NOMO-1 treated with DMSO at 0.1 percent for 48 hours (cell line): ENCODE results near the gene ITPKC.
"Not testable (repeated sequence)": the region's sequence is repeated elsewhere in the genome, so short reads cannot be mapped to it uniquely, and the experiment has no call there.

Source experiments
- DNase-seq: peaks from one replicate; lab custom pipeline; 2025; ENCODE audit not compliant: unreplicated experiment; lab: John Stamatoyannopoulos, UW

The ITPKC gene

DNA sequence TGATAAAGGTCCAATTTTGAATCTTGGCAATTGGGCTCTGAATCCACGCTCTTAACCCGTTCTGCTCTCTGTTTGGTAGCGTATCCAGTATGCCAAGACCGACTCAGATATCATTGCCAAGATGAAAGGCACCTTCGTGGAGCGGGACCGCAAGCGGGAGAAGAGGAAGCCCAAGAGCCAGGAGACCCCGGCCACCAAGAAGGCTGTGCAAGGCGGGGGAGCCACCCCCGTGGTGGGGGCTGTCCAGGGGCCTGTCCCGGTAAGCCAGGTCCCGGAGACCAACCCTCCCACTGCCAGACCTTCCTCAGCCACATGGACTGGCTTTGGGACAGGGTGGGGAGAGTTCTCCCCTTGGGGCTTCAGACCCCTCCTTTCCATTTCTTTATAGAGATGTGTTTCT lies 42.4 kb downstream of the ITPKC start:
- DNase-seq = no peak

DNA sequence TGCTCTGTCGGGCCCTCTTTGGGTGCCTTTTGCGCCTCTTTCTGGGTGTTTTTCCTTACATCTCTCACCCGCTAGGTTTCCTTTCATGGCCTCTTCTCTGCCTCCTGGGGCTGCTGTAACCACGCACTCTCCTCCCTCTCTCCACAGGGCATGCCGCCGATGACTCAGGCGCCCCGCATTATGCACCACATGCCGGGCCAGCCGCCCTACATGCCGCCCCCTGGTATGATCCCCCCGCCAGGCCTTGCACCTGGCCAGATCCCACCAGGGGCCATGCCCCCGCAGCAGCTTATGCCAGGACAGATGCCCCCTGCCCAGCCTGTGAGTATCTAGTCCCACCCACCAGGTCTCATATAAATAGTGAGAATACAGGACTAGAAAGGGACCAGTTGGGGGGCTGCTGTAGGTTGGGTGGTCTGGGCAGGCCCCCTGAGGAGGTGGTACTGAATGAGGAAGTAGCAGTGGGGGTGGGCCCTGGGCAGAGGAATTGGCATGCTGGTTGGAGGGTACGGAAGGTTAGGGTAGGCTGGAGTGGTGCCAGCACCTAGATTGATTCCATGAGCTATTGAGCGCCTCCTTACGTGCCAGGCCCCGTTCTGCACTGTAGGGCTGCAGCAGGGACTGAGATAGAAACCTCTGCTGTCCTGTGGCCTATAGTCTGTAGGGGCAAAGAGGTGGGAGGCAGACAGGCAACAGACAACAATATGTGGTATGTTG lies 46.0 kb downstream of the ITPKC start:
- no peak for DNase-seq

DNA sequence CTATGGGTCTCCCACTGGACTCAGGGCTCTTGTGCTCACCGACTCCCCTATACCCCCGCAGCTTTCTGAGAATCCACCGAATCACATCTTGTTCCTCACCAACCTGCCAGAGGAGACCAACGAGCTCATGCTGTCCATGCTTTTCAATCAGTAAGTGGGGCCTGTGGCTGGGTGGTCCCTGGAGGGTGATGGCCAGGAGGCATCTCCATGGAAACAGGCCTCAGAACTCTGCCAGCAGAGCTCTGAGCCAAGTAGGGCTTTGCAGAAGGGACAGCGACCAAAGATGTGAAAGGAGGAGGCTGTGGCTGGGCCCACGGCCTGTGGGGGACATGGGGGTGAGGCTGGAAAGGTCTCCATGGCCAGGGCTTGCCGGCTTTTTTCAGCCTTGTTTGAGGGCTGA lies 46.6 kb downstream of the ITPKC start:
- no peak for DNase-seq

DNA sequence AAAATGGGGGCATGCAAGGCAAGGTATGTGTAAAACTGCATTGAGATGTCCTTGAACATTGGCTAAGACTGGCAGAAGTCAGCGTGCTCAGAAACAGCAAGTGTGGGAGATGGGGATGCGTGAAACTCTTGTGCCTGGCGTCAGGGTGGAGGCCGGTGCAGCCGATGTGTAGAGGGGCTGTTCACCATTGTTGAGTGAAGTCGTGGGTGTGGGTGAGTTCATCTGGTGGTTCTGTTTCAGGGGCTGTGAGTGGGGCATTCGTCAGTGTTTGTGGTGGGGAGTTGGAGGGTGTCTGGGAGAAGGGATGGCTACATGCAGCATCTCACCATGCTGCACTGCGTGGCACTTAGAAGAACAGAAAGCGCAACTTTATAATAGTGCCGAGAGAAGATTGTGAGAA lies 47.1 kb downstream of the ITPKC start:
- DNase-seq = no peak

DNA sequence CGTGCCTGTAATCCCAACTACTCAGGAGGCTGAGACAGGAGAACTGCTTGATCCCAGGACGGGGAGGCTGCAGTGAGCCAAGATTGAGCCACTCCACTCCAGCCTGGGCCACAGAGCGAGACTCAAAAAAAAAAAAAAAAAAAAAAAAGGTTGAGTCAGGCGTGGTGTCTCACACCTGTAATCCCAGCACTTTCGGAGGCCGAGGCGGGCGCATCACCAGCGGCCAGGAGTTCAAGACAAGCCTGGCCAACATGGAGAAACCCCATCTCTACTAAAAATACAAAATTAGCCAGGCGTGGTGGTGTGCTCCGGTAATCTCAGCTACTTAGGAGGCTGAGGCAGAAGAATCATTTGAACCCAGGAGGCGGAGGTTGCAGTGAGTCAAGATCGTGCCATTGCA lies 49.5 kb downstream of the ITPKC start:
- DNase-seq = not testable (repeated sequence)

DNA sequence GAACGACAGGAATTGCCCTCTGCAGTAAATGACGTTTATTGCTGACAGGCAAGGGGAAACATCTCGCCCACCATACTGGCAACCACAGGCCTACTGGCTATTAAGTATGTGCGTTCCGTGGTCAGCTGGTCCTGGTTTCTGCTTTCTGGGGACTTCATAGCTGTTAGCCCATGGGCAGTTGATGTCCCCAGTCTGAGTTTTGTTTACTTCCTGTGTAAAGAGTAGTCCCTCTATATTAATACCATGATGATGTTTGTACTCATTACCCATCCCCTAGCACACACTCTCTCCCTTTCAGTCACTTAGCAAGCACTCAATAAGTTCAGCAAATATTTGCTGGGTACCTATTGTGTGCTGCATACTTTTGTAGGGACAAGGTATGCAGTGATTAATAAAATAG lies 52.0 kb downstream of the ITPKC start:
- DNase-seq = peak; percentile 13

DNA sequence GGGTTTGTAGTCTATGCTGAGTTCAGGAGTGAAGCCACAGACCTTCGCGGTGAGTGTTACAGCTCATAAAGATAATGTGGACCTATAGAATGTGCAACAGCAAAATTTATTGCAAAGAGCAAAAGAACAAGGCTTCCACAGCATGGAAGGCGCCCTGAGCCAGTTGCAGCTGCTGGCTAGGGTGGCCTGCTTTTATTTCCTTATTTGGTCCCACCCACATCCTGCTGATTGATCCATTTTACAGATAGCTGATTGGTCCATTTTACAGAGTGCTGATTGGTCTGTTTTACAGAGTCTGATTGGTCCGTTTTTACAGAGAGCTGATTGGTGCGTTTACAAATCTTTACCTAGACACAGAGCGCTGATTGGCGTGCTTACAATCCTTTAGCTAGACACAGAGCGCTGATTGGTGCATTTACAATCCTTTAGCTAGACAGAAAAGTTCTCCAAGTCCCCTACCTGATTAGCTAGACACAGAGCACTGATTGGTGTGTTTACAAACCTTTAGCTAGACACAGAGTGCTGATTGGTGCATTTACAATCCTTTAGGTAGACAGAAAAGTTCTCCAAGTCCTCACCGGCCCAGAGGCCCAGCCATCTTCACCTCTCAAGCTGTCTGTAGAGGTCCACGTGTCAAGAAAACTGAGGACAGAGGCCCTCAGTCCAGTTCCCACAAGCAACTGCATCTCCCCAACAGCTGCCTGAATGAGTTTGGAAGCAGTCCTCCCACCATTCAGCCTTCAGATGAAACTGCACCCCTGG lies 54.4 kb downstream of the ITPKC start:
- not testable (repeated sequence) for DNase-seq

DNA sequence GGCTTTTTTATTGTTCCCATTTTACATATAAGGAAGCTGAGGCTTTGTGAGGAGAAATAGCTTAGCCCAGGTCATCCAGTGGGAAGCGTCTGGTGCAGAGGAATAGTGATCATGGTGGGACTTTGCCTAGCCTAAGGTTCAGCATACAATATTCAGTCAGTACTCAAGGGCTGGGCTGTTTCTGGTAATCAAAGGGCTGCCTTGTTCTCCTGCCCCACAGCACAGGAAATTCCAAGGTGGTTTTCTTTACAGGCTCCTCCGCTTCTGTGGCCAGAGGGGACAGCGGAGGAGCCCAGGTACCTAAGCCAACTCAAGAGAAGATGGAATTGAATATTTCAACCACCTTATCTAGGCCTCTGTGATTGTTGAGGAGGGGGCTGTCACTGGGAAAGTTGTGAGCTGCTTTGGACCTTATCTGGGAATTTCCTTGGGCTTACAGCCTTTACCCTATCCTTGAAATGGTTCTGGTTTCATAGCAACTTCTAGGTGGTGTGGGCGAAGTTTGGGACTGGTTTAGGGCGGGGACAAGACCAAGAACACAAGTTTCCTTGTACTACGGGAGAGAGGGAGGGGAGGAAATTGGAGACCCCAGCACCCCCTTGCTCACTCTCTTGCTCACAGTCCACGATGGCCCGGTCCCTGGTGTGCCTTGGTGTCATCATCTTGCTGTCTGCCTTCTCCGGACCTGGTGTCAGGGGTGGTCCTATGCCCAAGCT lies 58.2 kb downstream of the ITPKC start, which contains the start of gene MIA:
Gene MIA (plus strand): TSS at position 606 of the 716 bp plus-strand sequence. CDS start 22 bp downstream, at position 628.
- DNase-seq = no peak

DNA sequence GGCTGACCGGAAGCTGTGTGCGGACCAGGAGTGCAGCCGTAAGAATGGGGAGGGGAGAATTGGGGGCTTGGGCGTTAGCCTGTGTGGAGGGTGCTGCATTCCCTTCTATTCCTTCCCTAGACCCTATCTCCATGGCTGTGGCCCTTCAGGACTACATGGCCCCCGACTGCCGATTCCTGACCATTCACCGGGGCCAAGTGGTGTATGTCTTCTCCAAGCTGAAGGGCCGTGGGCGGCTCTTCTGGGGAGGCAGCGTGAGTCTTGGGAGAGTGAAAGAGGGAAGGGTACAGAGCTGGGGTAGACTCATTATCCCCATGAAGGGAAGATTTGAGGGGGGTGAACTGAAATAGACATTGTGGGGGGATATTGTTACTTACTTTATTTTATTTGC lies 58.7 kb downstream of the ITPKC start:
- no peak for DNase-seq

DNA sequence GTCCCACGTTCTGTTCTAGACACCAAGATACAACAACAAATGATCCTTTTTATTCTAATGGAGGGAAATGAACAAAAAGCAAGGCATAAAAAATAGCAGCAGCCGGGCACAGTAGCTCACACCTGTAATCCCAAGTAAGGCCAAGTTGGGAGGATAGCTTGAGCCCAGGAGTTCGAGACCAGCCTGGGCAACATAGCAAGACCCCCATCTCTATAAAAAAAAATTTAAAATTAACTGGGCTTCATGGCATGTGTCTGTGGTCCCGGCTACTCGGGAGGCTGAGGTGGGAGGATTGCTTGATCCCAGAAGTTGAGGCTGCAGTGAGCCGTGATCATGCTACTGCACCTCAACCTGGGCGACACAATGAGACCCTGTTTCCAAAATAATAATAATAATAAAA lies 59.5 kb downstream of the ITPKC start:
- no peak for DNase-seq

DNA sequence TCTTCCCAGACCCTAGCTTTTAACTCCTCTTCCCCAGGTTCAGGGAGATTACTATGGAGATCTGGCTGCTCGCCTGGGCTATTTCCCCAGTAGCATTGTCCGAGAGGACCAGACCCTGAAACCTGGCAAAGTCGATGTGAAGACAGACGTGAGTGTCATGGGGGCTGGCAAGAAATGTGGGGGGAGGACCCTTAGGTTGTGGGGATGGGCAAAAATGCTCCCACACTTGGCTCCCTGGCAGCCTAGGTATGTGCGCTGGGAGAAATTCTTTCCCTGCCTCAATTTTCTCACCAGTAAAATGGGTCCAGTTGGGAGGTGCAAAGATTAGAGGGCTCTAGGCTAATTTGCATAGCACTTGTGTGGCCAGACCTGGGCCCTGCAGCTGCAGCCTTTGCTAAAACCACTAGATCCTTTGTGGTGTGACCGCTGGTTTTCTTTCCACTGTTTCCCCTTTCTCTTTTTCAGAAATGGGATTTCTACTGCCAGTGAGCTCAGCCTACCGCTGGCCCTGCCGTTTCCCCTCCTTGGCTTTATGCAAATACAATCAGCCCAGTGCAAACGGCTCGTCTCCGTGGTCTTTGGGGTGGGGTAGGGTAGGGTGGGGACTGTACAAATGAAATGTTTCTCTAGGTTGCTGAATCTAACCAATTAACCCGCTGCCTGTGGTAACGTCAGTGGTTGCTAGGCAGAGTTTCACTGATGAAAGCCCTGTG lies 60.2 kb downstream of the ITPKC start:
- peak; percentile 98 for DNase-seq

DNA sequence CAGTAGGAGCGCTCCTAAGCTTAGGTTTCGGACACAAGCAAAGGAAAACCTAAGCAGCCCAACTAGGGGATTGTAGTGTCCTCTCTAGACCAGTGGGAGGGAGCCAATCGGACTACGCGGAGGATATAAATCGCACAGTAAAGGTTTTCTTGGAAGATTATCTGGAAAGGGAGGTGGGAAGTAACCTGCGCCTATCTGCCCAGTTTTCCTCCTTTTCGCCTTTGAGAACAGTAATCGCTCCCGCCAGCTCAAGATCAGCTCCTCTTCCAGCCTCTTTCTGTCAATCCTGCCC lies 60.7 kb downstream of the ITPKC start:
- DNase-seq = no peak

DNA sequence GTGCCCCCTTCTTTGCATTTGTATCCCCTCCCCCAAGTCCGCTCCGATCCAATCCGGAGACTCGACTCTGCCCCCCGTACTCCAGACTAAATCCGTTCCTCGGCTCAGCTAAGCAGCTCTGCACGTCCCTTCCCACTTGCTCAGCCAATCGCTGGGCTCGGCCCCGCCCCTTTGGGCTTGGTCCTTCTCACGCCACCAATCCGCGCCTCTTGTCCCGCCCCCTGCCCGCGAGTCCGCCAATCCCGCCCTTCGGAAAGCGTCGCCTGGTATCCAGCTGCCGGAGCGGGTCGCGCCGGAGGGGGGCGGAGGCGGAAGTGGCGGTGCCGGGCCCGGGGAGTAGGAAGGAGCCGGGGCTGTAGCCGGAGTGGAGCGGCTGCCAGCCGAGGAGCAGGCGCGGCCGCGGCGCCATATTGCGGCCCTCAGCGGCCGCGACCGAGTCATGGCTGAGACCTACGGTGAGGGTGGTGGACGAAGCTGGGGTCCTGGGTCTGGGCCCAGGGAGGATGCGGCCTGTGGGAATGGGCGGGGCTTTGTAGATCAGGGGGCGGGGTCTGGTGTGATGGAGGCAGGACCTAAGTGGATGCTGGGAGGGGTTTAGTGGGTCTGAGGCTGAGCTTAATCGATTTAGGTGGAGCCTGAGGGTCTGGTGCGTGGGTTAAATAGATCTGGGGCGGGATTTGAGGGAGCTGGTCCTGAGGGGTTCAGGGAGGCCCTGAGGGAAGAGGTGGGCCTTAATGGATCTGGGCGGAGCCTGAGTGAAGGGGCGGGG lies 61.2 kb downstream of the ITPKC start, which contains the start of gene RAB4B:
Gene RAB4B (plus strand): TSS at position 311 of the 769 bp plus-strand sequence. CDS start 129 bp downstream, at position 440.
- DNase-seq = peak; percentile 99

DNA sequence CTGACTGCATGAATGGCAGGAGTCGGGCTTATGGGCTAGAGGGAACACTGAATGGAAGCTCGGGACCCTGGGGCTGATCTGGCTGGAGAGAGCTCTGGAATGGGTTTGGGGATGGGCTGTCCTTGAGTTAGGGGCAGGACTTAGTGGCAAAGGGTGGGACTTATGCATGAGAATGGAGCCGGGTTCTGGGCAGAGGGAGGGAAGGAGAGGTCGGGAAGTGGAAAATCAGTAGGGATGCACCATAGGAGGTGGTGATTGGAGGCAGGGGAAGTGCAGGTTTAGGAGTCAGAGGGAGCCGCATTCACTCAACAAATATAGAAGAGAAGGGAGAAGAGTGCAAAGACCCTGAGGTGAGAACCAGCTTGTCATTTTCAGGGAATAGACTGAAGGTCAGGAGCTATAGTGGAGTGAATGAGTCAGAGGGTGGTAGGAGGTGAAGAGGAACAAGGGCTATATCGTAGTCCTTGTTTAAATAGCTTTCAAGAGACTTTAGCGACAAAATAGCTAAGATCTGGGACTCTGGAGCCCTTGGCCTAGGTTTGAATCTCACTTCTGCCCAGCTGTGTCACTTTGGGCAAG lies 61.9 kb downstream of the ITPKC start:
- DNase-seq = peak; percentile 37

DNA sequence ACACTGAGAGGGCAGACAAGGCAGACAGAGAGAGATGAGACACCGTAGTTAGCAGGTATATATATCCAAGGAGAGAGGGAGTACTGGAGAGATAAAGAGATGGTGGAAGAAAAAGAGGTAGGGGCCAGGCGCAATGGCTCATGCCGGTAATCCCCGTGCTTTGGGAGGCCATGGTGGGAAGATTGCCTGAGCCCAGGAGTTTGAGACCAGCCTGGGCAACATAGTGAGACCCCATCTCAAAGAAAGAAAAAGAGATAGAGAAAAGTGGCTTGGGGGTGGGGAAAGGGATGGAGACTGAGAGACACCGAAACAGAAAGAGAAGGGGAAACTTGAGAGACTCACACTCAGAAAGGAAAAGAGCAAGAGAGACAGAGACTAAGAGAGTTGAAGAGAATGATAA lies 63.7 kb downstream of the ITPKC start:
- no peak for DNase-seq

DNA sequence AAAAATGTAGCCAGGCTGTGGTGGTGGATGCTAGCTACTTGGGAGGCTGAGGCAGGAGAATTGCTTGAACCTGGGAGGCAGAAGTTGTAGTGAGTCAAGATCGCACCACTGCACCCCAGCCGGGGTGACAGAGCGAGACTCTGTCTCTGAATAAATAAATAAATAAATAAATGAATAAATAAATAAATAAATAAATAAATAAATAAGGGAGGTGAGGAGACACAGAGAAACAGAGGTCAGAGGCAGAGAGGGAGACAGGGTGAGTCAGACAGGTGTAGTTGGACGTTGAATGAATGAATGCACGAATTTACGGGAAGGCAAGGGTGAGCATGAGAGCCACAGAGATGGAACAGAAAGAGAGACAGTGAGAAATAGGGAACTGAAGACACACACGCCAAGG lies 64.2 kb downstream of the ITPKC start:
- DNase-seq = no peak

DNA sequence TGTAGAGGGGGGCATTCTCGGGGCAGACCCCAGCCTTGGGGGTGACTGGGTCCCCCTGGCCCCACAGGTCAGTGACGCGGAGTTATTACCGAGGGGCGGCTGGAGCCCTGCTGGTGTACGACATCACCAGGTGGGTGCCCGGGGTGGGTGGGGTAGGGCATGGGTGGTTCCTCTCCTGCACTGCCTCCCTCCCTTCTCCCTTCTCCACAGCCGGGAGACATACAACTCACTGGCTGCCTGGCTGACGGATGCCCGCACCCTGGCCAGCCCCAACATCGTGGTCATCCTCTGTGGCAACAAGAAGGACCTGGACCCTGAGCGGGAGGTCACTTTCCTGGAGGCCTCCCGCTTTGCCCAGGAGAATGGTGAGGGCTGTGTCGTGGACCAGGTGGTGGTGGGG lies 66.8 kb downstream of the ITPKC start:
- no peak for DNase-seq

DNA sequence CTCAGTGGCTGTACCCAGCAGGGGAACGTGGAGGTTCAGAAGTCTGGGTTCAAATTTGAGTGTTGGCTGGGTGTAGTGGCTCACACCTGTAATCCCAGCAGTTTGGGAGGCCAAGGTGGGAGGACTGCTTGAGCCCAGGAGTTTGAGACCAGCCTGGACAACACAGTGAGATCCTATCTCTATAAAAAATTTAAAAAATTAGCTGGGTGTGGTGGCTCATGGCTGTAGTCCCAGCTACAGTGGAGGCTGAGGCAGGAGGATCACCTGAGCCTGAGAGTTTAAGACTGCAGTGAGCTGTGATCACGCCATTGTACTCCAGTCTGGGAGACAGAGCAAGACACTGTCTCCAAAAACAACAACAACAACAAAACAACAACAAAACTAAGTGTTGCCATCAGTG lies 67.2 kb downstream of the ITPKC start:
- DNase-seq = not testable (repeated sequence)

DNA sequence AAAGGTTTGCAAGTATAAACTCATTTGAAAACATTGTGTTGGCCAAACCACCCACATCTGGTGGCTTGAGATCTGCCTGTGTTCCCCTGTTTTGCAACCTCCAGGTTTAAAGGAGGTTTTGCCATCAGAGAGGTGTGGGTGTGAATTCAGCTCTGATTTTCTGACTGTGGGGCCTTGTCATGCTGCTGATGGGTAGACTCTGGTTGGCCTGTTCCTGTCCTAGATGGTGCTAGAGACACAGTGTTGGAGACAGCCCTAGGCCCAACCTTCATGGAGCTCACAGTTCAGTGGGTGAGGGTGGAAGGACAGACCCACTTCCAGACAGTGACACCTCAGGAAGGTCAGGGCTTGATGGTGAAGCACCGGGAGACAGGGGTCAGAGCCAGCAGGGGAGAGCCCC lies 68.6 kb downstream of the ITPKC start:
- no peak for DNase-seq
